SK-N-SH treated with all-trans-retinoic acid at 6 μM for 48 hours (cell line): Measurements from ENCODE around the gene RAD17.

Experiments used
- OSR1 ChIP-seq: fragments of 250-450 bp; sonication (Bioruptor Pico); IDR thresholded peaks from 2 replicates; pipeline ENCODE4 v1.8.0; 2022; ENCODE audit warnings: moderate library complexity, mild to moderate bottlenecking, inconsistent platforms
- RARB ChIP-seq: fragments of 250-450 bp; sonication (Bioruptor Pico); IDR thresholded peaks from 2 replicates; pipeline ENCODE4 v1.8.0; 2021; ENCODE audit warnings: mild to moderate bottlenecking, moderate library complexity
- TF ChIP-seq, protein P1 (sequence below): fragments of 250-450 bp; sonication (Bioruptor Pico); IDR thresholded peaks from 2 replicates; pipeline ENCODE4 v1.5.1; 2020; ENCODE audit warnings: low read depth, mild to moderate bottlenecking, moderate library complexity
- TF ChIP-seq, protein P2 (sequence below): fragments of 250-450 bp; sonication (Bioruptor Pico); IDR thresholded peaks from 2 replicates; pipeline ENCODE4 v1.8.0; 2020; ENCODE audit warnings: mild to moderate bottlenecking, moderate library complexity, borderline replicate concordance

GRCh38 chr5:69404659-69405330 is 35.2 kb downstream of the RAD17 start:
- TF ChIP-seq, protein P1, sequence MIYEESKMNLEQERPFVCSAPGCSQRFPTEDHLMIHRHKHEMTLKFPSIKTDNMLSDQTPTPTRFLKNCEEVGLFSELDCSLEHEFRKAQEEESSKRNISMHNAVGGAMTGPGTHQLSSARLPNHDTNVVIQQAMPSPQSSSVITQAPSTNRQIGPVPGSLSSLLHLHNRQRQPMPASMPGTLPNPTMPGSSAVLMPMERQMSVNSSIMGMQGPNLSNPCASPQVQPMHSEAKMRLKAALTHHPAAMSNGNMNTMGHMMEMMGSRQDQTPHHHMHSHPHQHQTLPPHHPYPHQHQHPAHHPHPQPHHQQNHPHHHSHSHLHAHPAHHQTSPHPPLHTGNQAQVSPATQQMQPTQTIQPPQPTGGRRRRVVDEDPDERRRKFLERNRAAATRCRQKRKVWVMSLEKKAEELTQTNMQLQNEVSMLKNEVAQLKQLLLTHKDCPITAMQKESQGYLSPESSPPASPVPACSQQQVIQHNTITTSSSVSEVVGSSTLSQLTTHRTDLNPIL, result no peak
- TF ChIP-seq, protein P2, sequence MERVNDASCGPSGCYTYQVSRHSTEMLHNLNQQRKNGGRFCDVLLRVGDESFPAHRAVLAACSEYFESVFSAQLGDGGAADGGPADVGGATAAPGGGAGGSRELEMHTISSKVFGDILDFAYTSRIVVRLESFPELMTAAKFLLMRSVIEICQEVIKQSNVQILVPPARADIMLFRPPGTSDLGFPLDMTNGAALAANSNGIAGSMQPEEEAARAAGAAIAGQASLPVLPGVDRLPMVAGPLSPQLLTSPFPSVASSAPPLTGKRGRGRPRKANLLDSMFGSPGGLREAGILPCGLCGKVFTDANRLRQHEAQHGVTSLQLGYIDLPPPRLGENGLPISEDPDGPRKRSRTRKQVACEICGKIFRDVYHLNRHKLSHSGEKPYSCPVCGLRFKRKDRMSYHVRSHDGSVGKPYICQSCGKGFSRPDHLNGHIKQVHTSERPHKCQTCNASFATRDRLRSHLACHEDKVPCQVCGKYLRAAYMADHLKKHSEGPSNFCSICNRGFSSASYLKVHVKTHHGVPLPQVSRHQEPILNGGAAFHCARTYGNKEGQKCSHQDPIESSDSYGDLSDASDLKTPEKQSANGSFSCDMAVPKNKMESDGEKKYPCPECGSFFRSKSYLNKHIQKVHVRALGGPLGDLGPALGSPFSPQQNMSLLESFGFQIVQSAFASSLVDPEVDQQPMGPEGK (CRISPR knock-in tag), result no peak
- TF ChIP-seq RARB (CRISPR knock-in tag) (no peak), OSR1 (CRISPR knock-in tag) (no peak)
